Stimulated activated CD4-positive, alpha-beta T cell treated with anti-CD3 and anti-CD28 coated beads, Interleukin-12 subunit alpha, Interleukin-12 subunit beta, amount 100 ng/mL, for 4 hours (primary cell): ENCODE results near the gene ARVCF.

Experiments
- DNase-seq: peaks from one replicate; pipeline ENCODE4 v3.0.0-alpha.2; 2020

Gene ARVCF

GRCh38 chr22:20053407-20054033 lies 36.9 kb upstream of the ARVCF start:
- DNase-seq = no peak

GRCh38 chr22:20052309-20053259 lies 36.0 kb upstream of the ARVCF start:
- no peak for DNase-seq

DNA sequence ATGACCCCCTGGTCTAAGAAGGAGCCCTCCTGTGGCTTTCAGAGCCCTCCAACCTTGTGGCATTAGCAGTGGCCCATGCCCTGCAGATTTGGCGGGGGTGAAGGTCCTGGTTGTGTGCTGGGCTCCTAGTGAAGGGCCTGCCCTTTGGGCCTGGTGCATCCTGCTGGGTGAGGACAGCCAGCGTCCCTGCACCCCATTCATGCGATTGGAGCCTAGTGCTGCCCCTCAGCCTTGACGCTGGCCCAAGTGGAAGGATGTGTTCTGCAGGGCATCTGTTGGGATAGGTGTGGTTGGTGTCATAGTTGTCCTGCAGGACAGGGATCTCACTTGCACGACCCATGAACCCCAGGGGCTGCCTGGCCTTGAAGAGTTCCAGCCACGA lies 35.3 kb upstream of the ARVCF start:
- no peak for DNase-seq

DNA sequence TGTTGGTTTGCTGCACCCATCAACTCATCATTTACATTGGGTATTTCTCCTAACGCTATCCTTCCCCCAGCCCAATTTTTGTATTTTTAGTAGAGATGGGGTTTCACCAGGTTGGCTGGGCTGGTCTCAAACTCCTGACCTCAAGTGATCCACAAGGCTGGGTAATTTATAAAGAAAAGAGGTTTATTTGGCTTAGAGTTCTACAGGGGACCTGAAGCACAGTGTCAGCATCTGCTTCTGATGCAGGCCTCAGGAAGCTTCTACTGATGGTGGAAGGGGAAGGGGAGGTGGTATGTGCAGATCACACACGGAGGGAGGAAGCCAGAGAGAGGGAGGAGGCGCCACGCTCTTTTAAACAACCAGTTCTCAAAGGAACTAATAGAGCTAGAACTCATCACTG lies 30.1 kb upstream of the ARVCF start:
- DNase-seq = no peak

- no peak for DNase-seq
Measured at GRCh38 chr22:20044495-20045151, 28.0 kb upstream of the ARVCF start.

GRCh38 chr22:20043997-20044342 lies 27.3 kb upstream of the ARVCF start:
- no peak for DNase-seq

DNA sequence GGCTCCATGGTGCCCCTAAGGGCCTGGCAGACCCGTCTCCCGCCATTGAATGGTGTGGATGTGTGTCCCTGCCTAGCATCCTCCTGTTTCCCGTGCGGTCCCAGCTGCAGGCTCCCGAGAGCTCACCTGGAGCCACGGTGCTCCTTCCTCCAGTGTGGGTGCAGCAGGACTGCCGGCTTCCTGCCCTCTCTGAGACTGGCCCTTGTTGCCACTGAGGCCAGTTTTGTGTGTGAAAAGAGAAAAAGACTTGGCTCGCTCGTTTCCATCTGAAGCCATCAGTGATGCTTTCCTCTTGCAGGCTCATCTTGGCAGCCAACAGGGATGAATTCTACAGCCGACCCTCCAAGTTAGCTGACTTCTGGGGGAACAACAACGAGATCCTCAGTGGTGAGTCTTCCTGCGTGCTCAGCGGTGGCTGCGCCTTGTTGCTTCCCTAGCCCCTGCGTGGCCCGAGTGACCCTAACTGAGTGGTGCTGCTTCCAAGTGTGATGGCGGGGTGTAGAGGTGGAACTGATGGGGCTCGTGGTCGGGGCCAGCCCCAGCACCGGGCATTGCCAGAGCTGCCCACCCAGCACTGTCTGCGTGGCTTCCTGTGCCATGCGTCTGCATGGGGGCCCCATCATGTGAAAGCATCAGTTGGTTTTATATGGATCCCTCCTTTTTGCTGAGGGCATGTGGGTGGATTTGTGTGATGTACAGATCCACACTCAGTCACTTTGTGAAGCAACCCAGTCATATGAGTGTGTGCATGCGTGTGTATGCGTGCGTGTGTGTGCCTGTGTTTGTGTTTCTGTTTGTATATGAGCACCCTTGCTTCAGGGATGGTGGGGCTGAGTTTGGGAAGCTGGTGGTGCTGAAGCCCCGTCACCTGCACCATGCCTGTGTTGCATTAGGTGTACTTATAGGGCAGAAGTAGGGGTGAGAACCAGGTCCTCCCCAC lies 26.7 kb upstream of the ARVCF start:
- no peak for DNase-seq

- no peak for DNase-seq
Measured at GRCh38 chr22:20040327-20041200, 23.9 kb upstream of the ARVCF start.

- no peak for DNase-seq
Measured at GRCh38 chr22:20039683-20040325, 23.2 kb upstream of the ARVCF start.

- DNase-seq = no peak
Measured at GRCh38 chr22:20038574-20038973, 22.0 kb upstream of the ARVCF start.

GRCh38 chr22:20037419-20037818 lies 20.8 kb upstream of the ARVCF start:
- DNase-seq = no peak

DNA sequence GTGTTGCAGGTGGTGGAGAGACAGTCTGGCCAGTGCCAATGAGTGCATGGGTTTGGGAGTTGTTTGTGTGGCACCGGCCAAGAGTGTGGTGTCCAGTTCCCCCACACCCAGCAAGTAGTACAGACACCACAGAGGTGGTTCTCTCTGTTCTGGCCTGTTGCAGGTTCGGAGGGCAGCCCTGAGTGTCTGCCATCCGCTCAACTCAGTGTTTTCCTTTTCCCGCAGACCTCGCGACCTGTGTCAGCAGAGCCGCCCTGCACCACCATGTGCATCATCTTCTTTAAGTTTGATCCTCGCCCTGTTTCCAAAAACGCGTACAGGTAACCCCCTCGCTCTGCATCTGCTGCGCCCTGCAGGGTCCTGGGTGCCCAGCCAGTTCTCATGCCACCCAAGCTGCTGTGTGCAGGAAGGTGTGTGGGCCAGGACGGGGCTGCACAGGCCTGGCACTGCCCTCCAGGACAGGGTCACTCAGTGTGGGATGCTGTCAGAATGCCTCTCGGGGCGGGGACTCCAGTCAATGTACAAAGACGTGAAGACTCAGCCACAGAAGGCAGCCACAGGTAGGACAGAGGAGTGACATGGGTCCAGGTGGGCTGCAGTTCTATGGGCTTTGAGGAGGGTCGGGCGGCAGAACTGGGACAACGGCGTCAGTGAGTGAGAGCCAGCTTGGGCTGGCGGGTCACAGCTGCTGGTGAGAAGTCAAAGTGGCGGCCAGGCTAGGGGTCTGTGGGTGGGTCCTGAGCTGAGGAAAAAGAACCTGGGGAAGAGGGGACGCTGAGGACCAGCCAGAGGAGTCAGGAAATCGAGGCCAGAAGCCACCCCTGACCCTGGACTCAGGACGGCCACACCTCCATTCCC lies 20.1 kb upstream of the ARVCF start:
- no peak for DNase-seq

- no peak for DNase-seq
Measured at GRCh38 chr22:20036084-20036482, 19.5 kb upstream of the ARVCF start.

- DNase-seq = no peak
Measured at GRCh38 chr22:20035375-20036083, 18.9 kb upstream of the ARVCF start.

DNA sequence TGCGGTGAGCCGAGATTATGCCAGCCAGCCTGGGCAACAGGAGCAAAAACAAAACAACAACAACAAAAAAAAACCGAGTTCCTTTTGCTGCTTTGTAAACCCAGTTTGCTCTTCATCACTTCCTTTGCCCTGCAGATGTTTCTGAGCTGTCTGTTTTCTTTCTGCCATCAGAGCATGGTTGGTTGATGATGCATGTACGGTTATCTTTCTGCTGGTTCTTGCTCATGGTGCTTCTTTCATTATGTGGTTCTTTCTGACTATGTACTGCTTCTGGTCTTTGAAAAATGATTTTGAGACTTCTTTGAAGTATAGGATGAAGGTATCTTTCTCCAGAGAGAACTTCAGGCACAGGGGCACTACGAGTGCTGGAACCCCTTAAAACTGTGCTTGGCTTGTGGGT lies 17.5 kb upstream of the ARVCF start:
- no peak for DNase-seq

- DNase-seq = no peak
Measured at GRCh38 chr22:20033045-20033706, 16.6 kb upstream of the ARVCF start.

DNA sequence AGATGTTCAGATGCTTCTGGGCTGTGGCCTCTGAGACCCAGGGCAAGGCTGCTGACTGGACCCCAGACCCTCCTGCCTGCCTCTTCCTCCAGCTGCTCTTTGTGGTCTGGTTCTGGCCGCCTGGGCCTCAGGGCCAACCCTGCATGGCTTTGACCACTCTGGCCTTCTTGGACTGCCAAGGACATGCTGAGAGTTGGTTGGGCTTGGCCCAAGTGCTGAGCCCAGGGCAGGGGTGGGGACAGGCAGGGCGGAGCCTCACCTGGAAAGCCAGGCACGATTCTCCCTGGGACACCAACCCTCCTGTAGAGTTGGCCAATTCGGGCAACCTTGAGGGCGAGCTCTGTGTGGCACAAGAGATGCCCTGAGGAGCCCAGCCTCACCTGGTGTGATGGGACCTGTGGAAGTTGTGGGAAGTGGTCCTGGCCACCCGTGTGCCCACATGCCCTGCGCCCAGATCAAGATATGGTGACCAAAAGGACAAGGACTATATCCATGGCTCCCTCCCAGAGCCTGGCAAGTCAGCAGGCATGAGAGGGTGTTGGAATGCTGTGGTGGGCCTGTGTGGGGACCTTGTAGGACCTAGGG lies 15.9 kb upstream of the ARVCF start:
- no peak for DNase-seq

- DNase-seq = no peak
Measured at GRCh38 chr22:20031732-20032406, 15.2 kb upstream of the ARVCF start.
